ENCODE data around the gene FBLN2.
"Not testable (repeated sequence)": the region's sequence is repeated elsewhere in the genome, so short reads cannot be mapped to it uniquely, and the experiment has no call there.

Gene FBLN2

GRCh38 chr3:13548696-13549622, at the start of gene FBLN2:
TSS of gene FBLN2 (plus strand) at chr3:13549125. CDS start at chr3:13570356, 21,231 bp downstream.
- peak; percentile 69 for DNase-seq

- DNase-seq = not testable (repeated sequence)
Observed at GRCh38 chr3:13499246-13499645, 49.7 kb upstream of the FBLN2 start.

- no peak for DNase-seq
Observed at GRCh38 chr3:13500133-13500885, 48.6 kb upstream of the FBLN2 start.

GRCh38 chr3:13501056-13501455, 47.9 kb upstream of the FBLN2 start:
- DNase-seq = no peak

GRCh38 chr3:13501521-13501920, 47.4 kb upstream of the FBLN2 start:
- no peak for DNase-seq

GRCh38 chr3:13501958-13502790, 46.8 kb upstream of the FBLN2 start:
- no peak for DNase-seq

- DNase-seq = no peak
Observed at GRCh38 chr3:13502791-13503060, 46.2 kb upstream of the FBLN2 start.

- no peak for DNase-seq
Observed at GRCh38 chr3:13504161-13504831, 44.6 kb upstream of the FBLN2 start.

GRCh38 chr3:13505147-13506130, 43.5 kb upstream of the FBLN2 start:
- DNase-seq = no peak

GRCh38 chr3:13506239-13506638, 42.7 kb upstream of the FBLN2 start:
- DNase-seq = no peak

- DNase-seq = no peak
Observed at GRCh38 chr3:13506680-13507079, 42.2 kb upstream of the FBLN2 start.

GRCh38 chr3:13507247-13507569, 41.7 kb upstream of the FBLN2 start:
- DNase-seq = no peak

- no peak for DNase-seq
Observed at GRCh38 chr3:13507570-13508339, 41.2 kb upstream of the FBLN2 start.

GRCh38 chr3:13508496-13508895, 40.4 kb upstream of the FBLN2 start:
- no peak for DNase-seq

- no peak for DNase-seq
Observed at GRCh38 chr3:13509059-13509815, 39.7 kb upstream of the FBLN2 start.

GRCh38 chr3:13509816-13510192, 39.1 kb upstream of the FBLN2 start:
- DNase-seq = no peak

- DNase-seq = no peak
Observed at GRCh38 chr3:13512451-13512850, 36.5 kb upstream of the FBLN2 start.

- peak; percentile 70 for DNase-seq
Observed at GRCh38 chr3:13513051-13513912, 35.6 kb upstream of the FBLN2 start.

- no peak for DNase-seq
Observed at GRCh38 chr3:13513913-13514517, 34.9 kb upstream of the FBLN2 start.
